GM12801 (cell line): ENCODE data around the gene THAP8.

Experiments
- TF ChIP-seq, protein P1 (sequence below): IDR thresholded peaks from one replicate; pipeline ENCODE4 v1.5.1; 2011; ENCODE audit warnings: control low read depth; ENCODE audit not compliant: insufficient read length; ENCODE audit errors: extremely low read depth

THAP8 gene

DNA sequence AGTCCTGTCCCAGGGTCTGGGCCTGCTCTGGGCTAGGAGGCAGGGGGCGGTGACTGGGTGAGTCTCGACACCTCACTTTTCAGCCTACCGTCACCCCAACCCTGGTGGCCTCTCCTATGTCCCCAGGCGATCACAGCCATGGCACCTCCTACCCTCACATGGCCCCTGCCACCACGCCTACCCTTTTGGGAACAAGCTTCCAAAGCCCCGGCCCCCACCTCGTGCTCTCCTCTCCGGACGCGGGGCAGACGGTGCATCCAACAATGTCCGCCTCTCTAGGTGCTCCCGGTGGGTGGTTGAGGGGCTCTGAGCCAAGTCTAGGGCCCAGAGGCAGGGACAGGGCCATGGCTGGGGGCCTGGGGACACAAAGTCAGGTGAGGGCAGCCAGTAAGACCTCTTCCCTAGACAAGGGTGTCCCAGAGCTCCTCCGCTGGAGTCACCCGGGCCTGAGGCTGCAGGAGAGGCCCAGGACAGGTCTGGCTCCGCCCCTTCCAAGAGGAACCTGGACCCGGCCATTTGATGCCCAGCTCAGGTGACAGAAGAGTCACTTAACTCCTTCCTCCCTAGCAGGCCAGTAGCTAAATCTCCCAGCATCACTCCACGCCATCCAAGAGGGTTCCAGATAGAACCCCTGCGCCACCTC is 45.6 kb downstream of the THAP8 start, which contains the start of gene SYNE4:
Gene SYNE4 (minus strand): TSS at position 478 of the 643 bp plus-strand sequence. CDS start 132 bp downstream, at position 346.
- TF ChIP-seq, protein P1, sequence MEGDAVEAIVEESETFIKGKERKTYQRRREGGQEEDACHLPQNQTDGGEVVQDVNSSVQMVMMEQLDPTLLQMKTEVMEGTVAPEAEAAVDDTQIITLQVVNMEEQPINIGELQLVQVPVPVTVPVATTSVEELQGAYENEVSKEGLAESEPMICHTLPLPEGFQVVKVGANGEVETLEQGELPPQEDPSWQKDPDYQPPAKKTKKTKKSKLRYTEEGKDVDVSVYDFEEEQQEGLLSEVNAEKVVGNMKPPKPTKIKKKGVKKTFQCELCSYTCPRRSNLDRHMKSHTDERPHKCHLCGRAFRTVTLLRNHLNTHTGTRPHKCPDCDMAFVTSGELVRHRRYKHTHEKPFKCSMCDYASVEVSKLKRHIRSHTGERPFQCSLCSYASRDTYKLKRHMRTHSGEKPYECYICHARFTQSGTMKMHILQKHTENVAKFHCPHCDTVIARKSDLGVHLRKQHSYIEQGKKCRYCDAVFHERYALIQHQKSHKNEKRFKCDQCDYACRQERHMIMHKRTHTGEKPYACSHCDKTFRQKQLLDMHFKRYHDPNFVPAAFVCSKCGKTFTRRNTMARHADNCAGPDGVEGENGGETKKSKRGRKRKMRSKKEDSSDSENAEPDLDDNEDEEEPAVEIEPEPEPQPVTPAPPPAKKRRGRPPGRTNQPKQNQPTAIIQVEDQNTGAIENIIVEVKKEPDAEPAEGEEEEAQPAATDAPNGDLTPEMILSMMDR = no peak

DNA sequence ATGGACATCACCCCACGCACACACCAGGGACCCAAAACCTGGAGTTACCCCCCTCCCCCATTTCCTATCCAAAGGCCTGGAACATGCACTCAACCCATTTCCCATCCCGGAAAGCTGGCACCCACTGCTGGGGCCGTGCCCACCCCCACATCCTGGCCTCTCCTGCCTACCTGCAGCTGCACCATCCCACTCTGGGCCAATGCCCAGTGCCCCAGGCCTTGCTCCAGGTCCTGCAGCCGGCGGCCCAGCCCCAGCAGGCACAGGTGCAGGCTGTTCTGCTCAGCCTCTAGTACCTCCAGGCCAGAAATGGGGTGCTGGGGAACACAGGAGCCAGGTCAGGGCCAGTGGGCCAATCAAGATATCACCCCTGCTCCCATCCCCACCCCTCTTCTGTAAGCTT is 47.1 kb downstream of the THAP8 start:
- TF ChIP-seq, protein P1 = no peak

DNA sequence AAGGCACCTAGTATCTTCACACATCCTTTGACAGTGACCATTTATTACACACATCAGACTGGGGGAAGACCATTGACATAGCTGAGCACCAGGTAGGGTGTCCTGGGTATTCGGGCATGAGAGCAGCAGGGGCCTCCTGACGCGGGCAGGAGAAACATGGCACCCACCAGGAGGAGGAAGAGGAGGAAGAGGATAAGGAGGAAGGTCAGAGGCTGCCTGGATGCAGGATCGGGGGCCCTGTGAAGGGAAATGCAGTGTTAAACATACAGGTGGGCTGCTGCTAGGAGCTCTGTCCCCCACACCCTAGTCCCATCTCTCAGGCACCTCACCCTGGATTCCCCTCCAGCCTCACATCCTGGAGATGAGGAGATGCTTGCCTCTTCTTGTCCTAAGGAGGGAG is 50.8 kb downstream of the THAP8 start:
- TF ChIP-seq, protein P1 = no peak

DNA sequence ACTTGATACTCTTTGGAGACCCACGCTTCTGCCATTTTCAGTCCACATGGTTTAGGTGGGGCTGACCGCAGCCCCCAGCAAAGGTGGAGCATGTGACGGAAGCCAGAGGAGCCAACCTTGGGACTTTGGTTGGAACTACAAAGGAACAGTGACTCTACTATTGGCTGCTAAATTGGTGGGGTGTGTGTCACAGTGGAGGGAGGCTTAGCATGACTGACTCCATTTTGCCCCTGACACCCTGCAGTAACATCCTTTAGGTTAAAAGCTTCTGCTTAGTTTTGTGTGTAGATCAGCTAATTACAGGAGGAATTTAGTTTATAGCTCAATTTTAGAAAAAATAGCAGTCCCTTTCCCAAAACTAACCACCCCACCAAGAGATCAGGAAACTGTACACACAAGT is 52.5 kb downstream of the THAP8 start:
- TF ChIP-seq, protein P1 = no peak

DNA sequence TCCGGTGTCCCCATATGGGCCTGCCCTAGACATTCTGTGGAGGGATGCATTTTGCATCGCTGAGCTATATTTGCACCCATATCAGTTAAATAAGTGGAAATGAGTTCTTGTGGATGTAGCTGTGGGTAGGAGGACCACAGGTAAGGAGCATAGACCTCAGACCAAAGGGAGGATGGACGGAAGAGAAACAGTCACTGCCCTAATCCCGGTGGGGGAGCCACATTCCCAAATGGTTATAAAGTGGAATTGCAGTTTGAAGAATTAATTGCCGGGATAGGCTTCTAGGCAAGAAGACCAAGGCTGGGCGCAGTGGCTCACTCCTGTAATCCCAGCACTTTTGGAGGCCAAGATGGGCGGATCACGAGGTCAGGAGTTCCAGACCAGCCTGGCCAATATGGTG is 57.3 kb downstream of the THAP8 start:
- TF ChIP-seq, protein P1 = no peak

DNA sequence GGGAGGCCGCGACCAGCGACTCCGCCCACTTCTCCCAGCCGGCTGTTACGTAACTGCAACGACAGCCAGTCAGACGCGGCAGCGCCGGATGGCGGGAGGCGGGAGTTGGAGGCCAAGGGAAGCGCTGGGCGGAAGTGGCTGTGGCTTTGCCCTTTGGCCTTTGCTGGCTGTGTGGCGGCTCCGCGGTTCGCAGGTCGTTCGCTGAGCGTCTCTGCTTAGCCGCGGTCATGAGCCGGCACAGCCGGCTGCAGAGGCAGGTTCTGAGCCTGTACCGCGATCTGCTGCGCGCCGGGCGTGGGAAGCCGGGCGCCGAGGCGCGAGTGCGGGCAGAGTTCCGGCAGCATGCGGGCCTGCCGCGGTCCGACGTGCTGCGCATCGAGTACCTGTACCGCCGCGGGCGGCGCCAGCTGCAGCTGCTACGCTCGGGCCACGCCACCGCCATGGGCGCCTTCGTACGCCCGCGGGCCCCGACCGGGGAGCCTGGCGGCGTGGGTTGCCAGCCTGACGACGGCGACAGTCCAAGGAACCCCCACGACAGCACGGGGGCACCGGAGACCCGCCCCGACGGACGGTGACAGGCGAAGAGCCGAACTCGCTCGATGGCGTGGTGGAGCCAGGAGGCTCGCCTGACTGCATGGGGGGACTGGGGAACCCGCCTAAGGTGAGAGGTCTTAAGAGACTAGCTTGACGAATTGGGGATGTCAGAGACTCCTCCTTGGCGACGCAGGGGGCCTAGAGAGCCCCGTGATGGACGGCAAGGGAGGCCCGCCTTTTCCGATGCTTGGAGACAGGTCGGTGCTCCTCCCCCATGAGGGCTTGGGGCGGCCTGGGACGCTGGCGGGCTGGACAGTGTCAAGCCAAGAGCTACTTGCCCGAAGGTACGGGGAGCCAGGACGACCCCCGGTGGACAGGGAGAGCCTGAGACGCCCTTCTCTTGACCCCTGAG is 58.8 kb downstream of the THAP8 start, which contains the start of gene SDHAF1:
Gene SDHAF1 (plus strand): TSS at position 141 of the 946 bp plus-strand sequence. CDS start 87 bp downstream, at position 228.
- TF ChIP-seq, protein P1 = no peak

DNA sequence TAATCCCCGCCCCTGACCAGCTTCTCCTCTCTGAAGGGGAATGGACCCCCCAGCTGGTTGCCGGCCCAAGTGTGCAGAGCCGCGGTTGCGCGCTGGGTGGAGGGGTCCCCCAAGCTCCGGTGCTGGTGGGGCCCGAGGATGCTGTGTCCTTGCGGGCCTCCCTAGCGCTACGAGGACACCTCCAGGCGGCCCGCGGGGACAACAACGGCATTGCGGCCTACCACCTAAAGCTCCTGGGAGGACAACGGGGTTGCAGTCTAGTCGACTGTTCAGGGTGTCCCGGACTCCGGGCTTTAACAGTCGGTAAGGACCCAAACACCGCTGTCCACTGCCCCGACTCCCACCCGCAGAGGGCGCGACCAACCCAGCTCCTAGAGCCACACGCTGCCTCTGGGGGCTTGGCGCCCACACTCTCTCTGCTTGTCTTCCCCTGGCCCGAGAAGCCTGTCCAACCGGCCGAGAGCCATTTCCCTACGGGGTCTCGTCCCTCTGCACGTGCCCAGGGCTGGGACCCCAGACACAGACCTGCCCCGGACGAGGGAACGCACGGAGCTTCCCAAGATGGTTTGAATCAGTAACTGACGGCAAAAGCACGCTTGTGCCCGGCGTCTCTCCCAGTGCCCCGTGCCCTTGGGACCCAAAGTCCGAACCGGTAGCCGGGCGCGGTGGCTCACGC is 60.0 kb downstream of the THAP8 start:
- TF ChIP-seq, protein P1 = no peak
